A549 (cell line): ENCODE data around the gene CBFA2T2.

Experiments
- FOSL2 ChIP-seq, 2 experiments: fragments of 450-650 bp in 1 of 2; fragments of >200 bp in 1 of 2; sonication (Bioruptor Twin) in 1 of 2; formaldehyde crosslinking; IDR thresholded peaks; 2 replicates each; pipeline versions ENCODE4 v1.5.0 to v1.6.1; 2016 to 2020; ENCODE audit warnings: mild to moderate bottlenecking in 1 of 2, moderate library complexity in 1 of 2
- POLR2A ChIP-seq: IDR thresholded peaks from 2 replicates; pipeline ENCODE4 v1.6.1; 2012; ENCODE audit warnings: mild to moderate bottlenecking, low read length
- RAD21 ChIP-seq, 2 experiments: fragments of >200 bp in 1 of 2; sonication (Bioruptor Twin) in 1 of 2; formaldehyde crosslinking in 1 of 2; IDR thresholded peaks in 1 of 2; conservative IDR thresholded peaks in 1 of 2; 2 replicates in 1 of 2; 3 replicates in 1 of 2; pipeline ENCODE4 v1.6.1; 2012 to 2018; ENCODE audit warnings: inconsistent platforms in 1 of 2
- SMC3 ChIP-seq: fragments of >200 bp; sonication (Bioruptor Twin); formaldehyde crosslinking; IDR thresholded peaks from 3 replicates; pipeline ENCODE4 v1.6.1; 2018; ENCODE audit warnings: inconsistent platforms
- ZFP36 ChIP-seq: fragments of 450-650 bp; IDR thresholded peaks from 2 replicates; pipeline ENCODE4 v1.6.1; 2014; ENCODE audit warnings: borderline replicate concordance; ENCODE audit not compliant: partially characterized antibody
- TF ChIP-seq, protein P1 (sequence below): fragments of >200 bp; sonication (Bioruptor Twin); formaldehyde crosslinking; IDR thresholded peaks from 3 replicates; pipeline ENCODE4 v1.5.1; 2016
- TF ChIP-seq, protein P2 (sequence below): IDR thresholded peaks from 2 replicates; pipeline ENCODE4 v1.6.1; 2012

DNA sequence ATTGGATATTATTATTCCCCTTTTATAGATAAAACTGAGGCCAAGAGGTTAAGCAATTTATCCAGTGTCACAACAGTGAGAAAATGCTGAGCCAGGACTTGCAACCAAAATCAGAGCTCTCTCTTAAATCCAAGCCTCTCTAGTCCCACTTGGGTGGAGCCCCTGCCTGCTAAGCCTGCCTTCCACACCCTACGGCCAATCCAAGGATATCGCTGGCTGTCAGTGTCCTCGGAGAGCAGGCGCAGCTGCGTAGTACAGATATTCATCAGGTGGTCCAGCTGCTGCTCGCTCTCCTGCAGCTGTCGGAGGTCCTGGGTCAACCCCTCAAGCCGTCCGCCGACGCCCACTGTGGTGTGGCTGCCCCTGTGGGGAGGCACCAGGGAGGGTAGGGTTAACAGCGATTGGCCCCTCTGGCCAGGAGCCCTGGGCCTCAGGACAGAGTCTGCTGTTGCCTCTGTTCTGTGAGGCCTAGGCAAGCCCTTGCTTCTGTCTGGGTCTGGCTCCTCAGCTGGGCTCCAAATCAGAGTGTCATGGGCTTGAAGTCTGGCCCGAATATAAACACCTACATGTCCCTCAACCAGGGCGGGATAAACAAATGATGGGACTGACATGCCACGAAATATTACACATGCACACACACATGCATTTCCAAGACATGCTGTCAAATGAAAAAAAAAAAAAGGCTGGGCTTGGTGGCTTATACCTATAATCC is 188.3 kb downstream of the CBFA2T2 start:
- no peak for TF ChIP-seq POLR2A
- TF ChIP-seq RAD21 (conservative IDR thresholded peaks at IDR 0.05 in 1 of 2, IDR thresholded peaks at IDR 0.05 in 1 of 2) = no peak
- TF ChIP-seq, protein P1, sequence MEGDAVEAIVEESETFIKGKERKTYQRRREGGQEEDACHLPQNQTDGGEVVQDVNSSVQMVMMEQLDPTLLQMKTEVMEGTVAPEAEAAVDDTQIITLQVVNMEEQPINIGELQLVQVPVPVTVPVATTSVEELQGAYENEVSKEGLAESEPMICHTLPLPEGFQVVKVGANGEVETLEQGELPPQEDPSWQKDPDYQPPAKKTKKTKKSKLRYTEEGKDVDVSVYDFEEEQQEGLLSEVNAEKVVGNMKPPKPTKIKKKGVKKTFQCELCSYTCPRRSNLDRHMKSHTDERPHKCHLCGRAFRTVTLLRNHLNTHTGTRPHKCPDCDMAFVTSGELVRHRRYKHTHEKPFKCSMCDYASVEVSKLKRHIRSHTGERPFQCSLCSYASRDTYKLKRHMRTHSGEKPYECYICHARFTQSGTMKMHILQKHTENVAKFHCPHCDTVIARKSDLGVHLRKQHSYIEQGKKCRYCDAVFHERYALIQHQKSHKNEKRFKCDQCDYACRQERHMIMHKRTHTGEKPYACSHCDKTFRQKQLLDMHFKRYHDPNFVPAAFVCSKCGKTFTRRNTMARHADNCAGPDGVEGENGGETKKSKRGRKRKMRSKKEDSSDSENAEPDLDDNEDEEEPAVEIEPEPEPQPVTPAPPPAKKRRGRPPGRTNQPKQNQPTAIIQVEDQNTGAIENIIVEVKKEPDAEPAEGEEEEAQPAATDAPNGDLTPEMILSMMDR = no peak
- no peak for TF ChIP-seq FOSL2 (IDR thresholded peaks at IDR 0.05)
- no peak for TF ChIP-seq FOSL2 (CRISPR knock-in tag; IDR thresholded peaks at IDR 0.05)
- TF ChIP-seq, protein P2, sequence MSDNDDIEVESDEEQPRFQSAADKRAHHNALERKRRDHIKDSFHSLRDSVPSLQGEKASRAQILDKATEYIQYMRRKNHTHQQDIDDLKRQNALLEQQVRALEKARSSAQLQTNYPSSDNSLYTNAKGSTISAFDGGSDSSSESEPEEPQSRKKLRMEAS = no peak
- no peak for TF ChIP-seq ZFP36
- no peak for TF ChIP-seq SMC3
